GM19328 (cell line): ENCODE data around the gene GREM1.

Experiments used
- ATAC-seq: cut with Tn5 transposase; IDR thresholded peaks from one replicate; pipeline ENCODE4 v1.9.1; 2021; ENCODE audit warnings: mild to moderate bottlenecking, moderate library complexity; ENCODE audit not compliant: unreplicated experiment

The GREM1 gene

DNA sequence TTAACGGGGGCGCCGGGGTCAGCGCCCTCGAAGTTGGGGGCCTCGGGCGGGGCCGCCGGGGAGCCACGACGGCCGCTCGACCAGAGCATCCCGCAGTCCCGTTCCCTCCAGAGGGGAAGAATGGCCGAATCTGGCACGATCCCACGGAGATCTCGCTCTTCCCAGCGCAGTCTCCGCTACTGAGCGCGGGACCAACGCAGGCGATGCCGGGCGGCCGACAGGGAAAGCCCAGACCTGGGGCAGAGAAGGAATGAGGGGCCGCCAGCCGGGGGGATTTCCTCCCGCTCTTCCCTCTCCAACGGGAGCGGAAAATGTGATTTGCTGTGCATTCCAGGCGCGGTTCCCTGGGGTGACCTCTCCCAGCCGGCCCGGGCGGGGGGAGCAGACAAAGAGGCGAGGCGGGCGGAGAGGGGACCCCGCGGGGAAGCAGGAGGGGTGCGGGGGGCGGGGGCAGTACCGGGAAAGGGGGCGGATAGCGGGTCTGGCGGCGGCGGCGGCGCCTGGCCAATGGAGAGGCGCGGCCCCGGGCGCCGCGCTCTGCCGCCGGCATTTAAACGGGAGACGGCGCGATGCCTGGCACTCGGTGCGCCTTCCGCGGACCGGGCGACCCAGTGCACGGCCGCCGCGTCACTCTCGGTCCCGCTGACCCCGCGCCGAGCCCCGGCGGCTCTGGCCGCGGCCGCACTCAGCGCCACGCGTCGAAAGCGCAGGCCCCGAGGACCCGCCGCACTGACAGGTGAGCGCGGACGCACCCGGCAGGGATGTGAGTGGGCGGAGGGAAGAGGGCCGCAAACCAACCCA is at the start of gene GREM1:
Gene GREM1, plus strand, starts transcription at position 579 of the 801 bp plus-strand sequence. CDS start 12,687 bp downstream, outside the sequence.
- no peak for ATAC-seq

DNA sequence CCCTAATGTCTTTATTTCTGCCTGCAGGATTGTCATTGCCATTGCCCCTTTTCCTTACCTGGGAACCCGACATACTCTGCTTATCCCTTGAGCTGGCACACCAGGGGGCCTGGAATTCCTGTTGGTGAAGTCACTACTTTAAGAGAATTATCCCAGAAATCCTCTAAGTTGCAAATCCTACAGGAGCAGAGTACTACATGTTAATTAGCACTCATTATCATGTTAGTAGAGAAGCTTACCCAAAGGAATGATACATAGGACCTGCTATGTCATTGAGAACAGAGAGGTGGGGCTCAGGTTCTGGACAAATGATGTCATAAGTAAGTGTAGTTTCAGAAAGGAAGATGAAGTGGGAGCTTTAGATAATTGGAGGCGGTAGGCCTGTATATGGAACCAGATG is 48.9 kb upstream of the GREM1 start:
- no peak for ATAC-seq

GRCh38 chr15:32669896-32670611 is 47.8 kb upstream of the GREM1 start:
- ATAC-seq: no peak

- no peak for ATAC-seq
Measured at GRCh38 chr15:32670623-32671022, 47.2 kb upstream of the GREM1 start.

DNA sequence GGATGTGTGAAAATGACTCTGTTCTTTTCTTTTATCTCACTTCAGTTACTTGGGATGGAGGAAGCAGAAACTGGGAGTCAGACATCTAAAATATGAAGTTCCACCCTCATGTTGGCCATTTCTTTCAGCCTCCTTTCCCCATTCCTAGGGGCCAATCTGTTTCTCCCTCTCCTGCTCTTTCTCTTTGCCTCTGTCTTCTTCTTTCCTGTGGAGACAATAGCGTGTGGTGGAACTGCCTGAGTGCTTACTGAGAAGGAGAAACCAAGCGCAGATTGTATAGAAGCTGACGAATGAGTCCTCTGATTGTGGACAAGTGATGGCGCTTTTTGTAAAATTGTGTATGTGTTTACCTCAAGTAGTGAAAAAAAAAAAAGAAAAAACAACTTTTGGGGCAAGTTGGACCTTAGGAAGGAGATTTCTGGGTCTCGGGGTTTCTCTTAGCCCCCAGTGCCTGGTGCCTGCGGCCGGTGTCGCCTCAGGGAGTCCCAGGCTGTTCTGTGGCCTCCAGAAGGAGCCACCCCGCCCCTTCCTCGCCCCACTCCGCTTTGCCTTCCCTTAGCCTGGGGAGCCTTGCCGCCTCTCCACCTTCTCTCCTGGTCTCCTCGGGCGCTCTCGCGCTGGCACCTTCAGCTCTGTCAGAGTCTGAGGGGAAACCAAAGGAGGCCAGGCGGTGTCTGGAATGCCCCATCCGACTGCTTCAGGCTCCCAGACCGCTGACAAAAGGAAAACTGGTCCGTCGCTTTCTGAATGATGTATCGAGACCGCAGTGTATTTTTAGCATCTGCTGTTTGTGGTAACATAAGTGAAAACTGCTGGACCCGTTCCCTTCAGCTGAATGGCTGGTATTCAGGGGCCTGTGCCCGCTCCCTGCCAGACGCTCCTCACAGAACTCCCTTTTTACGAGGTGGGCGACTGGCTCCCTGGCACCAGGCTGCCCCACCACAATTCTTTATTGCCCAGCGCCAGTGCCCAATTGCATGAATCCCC is 46.2 kb upstream of the GREM1 start:
- ATAC-seq: no peak

DNA sequence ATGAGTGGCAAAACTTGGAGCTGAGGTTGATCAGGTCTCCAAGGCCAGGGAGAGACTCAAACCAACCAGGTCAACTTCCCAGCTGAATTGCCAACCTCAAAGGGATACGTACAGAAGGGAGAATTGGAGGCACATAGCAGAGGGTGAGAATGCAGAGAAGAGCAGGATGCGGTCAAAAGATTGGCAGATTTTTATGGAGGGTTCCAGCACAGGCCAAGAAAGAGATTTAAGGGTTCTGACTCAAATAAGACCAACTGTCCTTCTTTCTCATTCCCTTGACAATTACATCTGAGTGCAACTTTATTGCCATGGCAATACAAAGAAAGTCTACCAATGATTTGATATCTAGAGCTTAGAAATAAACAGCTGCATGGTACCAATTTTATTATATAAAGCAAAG is 43.1 kb upstream of the GREM1 start:
- ATAC-seq: no peak

DNA sequence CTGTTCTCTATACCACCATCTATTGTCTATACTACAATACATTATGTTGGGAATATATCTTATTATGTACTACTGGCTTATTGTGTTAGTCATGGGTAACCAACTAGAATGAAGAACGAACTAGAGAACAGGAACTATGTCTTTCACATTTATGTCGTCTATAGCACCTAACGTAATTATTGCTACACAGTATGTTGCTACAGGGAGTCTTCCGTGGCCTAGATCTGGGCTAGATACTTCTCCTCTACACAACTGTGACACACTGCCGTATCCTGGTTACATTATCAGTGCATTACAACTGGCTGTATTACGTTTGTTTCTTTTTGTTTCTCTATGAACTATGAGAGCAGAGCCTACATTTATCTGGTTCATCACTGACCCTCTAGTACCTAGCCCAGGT is 42.3 kb upstream of the GREM1 start:
- no peak for ATAC-seq

GRCh38 chr15:32676169-32676568 is 41.6 kb upstream of the GREM1 start:
- ATAC-seq: no peak

DNA sequence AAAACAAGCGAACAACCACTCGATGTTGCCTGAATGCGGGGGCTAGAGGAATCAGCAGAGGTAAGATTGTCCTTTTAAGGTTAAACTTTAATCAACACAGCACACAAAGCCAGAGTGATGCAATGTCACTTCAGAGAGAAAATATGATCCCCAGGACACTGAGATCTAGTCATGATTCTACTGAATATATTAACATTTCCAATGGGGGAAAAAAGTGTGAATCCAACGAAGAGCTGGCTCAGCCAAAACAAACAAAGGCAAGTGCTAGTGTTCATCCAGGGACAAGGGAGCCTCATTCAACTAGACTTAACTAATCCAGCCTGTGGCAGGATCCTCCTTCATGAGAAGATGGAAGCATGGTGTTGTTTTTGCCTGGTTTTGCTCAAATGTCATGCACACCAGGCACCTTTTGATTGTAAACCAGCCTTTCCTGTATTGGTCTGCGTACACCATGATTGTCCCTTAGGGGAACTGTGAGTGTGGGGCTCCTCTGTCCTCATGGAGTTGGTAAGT is 40.5 kb upstream of the GREM1 start:
- no peak for ATAC-seq

DNA sequence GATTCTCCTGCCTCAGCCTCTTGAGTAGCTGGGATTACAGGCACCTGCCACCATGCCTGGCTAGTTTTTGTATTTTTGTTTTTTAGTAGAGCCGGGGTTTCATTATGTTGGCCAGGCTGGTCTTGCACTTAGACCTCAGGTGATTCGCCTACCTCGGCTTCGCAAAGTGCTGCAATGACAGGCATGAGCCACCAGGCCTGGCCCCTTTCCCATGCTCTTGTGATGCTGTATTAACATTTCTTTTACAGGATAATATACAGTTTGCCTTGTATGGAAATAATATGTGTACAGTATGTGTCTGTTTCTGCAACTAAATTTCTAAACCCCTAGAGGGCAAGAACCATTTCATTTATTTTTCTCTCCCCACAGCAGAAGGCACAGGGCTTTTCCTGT is 38.5 kb upstream of the GREM1 start:
- ATAC-seq: no peak

DNA sequence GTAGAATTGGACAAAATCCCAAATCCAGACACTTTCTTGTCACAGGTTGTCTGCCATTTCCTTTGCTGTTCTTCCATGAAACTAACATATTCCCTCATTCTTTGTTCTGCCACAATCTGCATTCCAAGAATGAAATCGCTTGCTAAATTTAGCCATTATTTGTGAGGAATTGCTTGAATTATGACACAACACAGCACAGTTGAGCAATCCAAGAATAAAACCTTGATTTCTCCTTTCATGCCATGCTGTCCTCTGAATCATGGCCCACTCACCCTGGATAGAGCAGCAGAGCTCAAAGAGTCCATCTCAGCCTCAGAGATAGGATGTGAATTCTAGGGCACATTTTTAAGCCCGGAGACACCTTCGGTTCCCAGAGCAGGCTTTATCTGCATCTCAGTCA is 35.2 kb upstream of the GREM1 start:
- no peak for ATAC-seq

DNA sequence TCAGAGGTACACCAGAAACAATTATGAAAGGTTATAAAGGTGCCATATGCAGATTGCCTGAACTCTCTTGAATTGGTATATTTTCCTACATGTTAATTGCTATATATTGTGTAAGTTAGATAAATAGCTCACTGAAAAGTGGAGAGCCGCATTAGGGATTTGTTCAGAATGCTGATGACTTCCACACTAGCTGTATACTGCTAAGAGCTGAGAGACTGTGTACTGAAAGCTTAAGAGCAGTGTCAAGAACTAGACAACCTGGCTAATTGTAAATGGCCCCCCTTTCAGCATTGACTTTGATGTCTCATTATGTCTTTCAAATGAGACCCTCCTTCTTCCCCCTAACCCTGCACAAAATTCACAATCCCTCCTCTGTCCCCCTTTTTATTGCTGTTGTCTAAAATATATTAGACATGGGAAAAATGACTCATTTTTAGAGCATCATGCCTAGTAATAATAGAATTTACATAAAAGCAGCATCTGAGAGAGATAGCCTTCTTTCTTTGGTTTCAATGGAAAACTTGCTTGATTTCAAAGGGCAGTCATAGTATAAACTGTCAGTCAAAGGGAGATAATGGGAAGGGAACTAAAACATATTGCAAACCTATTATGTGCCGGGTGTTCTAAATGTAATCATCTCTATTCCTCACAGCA is 34.7 kb upstream of the GREM1 start:
- no peak for ATAC-seq

DNA sequence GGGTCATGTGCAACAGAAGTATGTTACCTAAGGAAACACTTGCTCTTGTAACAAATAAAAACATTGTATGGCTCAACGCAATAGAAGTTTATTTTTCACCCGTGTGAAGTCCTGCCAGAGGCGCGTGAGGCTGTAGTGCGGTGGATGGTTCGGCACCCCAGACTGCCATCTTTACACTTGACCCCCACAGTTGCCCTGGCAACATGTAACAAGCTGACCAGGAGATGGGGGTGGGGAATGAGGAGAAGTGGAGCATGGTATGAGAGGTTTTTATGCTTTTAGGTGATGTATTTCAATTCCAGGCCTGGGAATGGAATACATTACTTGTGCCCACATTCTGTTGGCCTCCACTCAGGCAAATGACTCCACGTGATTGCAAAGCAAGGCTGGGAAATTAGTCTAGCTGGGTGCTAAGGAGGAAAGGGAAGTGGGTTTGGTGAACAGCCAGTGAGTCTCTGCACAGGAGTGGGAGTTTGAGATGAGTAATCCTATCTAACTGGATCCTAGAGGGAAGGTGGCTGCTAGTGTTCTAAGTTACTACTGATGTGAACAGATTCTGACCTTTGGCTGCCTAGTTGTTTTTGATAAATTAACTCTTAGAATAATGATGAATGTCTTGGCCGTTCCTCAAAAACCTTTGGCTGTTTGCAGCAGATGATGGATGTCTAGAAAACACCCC is 33.8 kb upstream of the GREM1 start:
- ATAC-seq: no peak

- no peak for ATAC-seq
Measured at GRCh38 chr15:32685576-32685975, 32.2 kb upstream of the GREM1 start.

DNA sequence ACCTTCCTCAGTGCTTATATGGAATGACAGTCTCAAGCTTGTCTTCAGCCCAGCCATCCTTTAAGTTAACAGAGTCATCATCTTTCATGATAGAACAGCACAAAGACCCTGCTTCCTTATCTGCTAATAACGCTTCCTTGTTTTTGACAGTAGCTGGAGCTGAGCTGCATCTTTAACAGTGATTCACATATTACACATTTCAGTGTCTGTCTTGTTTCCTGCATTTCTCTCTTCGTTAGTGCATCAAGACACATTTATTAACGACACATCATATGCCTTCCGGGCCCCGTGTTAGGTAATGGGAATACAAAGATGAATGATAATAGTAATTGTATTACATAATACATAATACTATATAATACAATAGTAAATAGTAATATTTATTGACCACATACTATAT is 30.2 kb upstream of the GREM1 start:
- no peak for ATAC-seq

- no peak for ATAC-seq
Measured at GRCh38 chr15:32688151-32688639, 29.6 kb upstream of the GREM1 start.

DNA sequence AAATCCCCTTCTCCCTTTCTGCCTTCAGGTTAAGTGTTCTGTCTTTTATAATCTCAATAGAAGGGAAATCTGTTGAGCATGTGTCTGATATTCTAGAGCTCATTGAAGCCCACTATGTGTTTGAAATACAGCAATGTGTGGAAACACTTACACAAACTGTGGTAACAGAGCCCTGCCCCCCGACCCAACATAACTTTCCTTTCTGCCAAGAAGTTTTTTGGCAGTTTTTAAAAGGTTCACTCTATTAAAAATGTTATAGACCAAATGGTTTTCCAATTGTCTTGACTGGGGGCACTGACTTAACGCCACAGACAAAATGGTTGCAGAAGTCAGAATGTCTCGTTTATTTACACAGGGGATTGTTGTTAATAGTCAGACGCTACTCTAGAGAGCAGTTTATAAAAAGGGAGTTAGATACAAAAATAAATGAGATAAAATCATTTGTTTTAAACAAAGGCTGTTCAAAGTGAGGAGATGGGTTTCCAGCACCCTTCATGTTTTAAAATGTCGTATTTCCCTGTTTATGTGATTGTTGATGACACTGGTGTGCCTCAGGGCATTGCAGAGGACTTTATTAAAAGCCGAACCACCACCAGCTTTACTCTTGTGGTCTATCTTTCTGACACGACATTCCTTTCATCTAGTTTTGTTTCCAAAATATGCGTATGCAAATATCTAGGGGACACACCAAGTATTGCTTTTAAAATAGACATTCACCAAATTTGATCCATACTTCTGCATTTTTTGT is 26.7 kb upstream of the GREM1 start:
- ATAC-seq: no peak

DNA sequence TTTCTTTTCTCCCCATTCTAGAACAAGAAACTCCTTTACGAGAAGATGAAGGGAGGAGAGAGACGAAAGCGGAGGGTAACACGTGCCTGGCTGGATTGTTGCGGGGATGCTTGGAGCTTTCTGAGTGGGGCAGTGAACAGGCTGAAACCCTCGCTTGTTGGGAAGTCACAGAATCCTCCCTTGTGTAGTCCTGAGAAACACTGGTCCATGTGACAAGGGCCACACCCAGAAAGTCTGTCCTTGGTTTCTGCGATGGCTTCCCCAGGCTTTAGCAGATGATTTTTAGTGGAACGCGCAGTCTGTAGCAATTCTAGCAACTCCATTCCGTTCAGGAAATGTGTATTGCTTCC is 26.1 kb upstream of the GREM1 start:
- ATAC-seq: no peak

DNA sequence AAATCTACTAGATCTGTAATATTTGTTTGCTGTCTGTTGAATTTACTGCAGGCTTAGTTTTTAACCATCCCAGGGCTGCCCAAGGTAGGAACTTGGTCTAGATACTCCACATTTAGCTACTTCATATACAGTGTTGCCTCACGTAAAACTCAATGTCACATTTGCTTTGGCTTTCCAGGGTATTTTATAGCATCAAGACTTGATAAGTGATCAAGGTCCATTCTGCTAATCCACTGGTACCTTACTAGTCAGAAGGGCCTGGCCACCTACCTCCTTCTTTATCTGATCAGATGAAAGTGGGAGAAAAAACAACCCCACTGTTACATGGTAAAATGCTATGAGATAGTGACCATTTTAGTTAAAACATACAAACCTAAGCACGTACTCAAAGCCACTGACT is 25.5 kb upstream of the GREM1 start:
- no peak for ATAC-seq
